ENCODE data around the gene GPR3.
"Not testable (repeated sequence)": the region's sequence is repeated elsewhere in the genome, so short reads cannot be mapped to it uniquely, and the experiment has no call there.

GPR3 gene

DNA sequence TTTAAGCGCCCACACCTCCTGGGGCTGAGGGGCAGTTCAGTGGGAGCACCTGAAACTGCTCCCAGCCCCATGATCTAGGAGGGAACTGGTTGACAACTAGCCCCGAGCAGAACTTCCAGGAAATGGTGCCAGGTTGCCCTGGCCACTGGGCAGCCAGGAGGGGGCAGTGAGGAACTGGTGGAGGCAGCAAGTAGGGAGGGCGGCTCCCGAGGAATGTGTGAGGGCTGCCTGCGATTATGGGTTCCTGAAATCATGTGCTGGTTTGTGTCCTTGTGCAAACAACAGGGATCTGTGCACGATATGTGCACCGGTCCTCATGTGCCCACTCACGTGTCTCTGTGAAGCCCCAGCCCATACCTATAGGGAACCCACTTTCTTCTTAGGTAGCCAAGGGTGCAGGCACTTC, 9.9 kb downstream of the GPR3 start:
- TF ChIP-seq CTCF (IDR thresholded peaks at IDR 0.05; ENCODE audit: low read depth, low read length) = peak; percentile 61
- no peak overlapping the region for H3K4me3 ChIP-seq (replicated peaks in 1 of 2; ENCODE audit: low read depth in 2 of 2, low read length in 2 of 2)
- DNase-seq (ENCODE audit: low read depth in 2 of 2) = peak; percentile 66 to 86

- no peak overlapping the region for H3K4me3 ChIP-seq (replicated peaks in 1 of 2; ENCODE audit: low read depth in 2 of 2, low read length in 2 of 2)
- peak; percentile 41 for TF ChIP-seq CTCF (IDR thresholded peaks at IDR 0.05; ENCODE audit: low read depth, low read length)
- DNase-seq (ENCODE audit: low read depth in 2 of 2) = peak; percentile 67 to 68
Observed at GRCh38 chr1:27403065-27403726, 10.8 kb downstream of the GPR3 start.

- TF ChIP-seq CTCF (IDR thresholded peaks at IDR 0.05; ENCODE audit: low read depth, low read length) = no peak
- no peak overlapping the region for H3K4me3 ChIP-seq (replicated peaks in 1 of 2; ENCODE audit: low read depth in 2 of 2, low read length in 2 of 2)
- DNase-seq (ENCODE audit: low read depth in 2 of 2) = no peak
Observed at GRCh38 chr1:27403931-27404330, 11.5 kb downstream of the GPR3 start.

- TF ChIP-seq CTCF (IDR thresholded peaks at IDR 0.05; ENCODE audit: low read depth, low read length) = no peak
- DNase-seq (ENCODE audit: low read depth in 2 of 2) = peak; percentile 60 to 80
- H3K4me3 ChIP-seq (replicated peaks in 1 of 2; ENCODE audit: low read depth in 2 of 2, low read length in 2 of 2) = no peak overlapping the region
Observed at GRCh38 chr1:27405074-27405473, 12.7 kb downstream of the GPR3 start.

- DNase-seq (ENCODE audit: low read depth in 2 of 2) = not testable (repeated sequence)
Observed at GRCh38 chr1:27405598-27406361, 13.4 kb downstream of the GPR3 start.

GRCh38 chr1:27406362-27406680, 13.9 kb downstream of the GPR3 start:
- DNase-seq (ENCODE audit: low read depth in 2 of 2) = no peak

More at GRCh38 chr1:27405598-27406361, 13.4 kb downstream of the GPR3 start:
- not testable (repeated sequence) for H3K4me3 ChIP-seq (replicated peaks in 1 of 2; ENCODE audit: low read depth in 2 of 2, low read length in 2 of 2)

GRCh38 chr1:27406791-27407190, 14.4 kb downstream of the GPR3 start:
- DNase-seq (ENCODE audit: low read depth in 2 of 2); H3K4me3 ChIP-seq (replicated peaks in 1 of 2; ENCODE audit: low read depth in 2 of 2, low read length in 2 of 2): not testable (repeated sequence)

More at GRCh38 chr1:27406362-27406680, 13.9 kb downstream of the GPR3 start:
- H3K4me3 ChIP-seq (replicated peaks in 1 of 2; ENCODE audit: low read depth in 2 of 2, low read length in 2 of 2) = no peak overlapping the region
- TF ChIP-seq CTCF (IDR thresholded peaks at IDR 0.05; ENCODE audit: low read depth, low read length) = no peak
